Gastroesophageal sphincter (tissue), 4 donors: ENCODE results near the gene NAT8L. TPM values are rescaled to one million over a fixed set of nuclear protein-coding genes. Genes with fewer than 3 reads are reported as not detected.
"Not testable (repeated sequence)": the region's sequence is repeated elsewhere in the genome, so short reads cannot be mapped to it uniquely, and the experiment has no call there.

Experiments
- ATAC-seq: fragments of 150-250 bp; one replicate; pipeline ENCODE4 v1.9.1; 2016; ENCODE audit warnings: mild to moderate bottlenecking, moderate library complexity
- H3K27ac ChIP-seq, 4 donors: fragments of 200-600 bp; sonication (generic) in 3 of 4; 1 replicate in 3 of 4; 2 replicates in 1 of 4; pipeline ENCODE4 v1.5.1; 2016 to 2019
- H3K27me3 ChIP-seq: fragments of 200-600 bp; sonication (generic); one replicate; pipeline ENCODE4 v1.5.1; 2019
- H3K36me3 ChIP-seq, 2 donors: fragments of 200-600 bp; sonication (generic); one replicate each; pipeline ENCODE4 v1.5.1; 2019; ENCODE audit warnings: control low read depth in 1 of 2
- H3K4me1 ChIP-seq, 3 donors: fragments of 200-600 bp; sonication (generic); 1 replicate in 2 of 3; 2 replicates in 1 of 3; pipeline ENCODE4 v1.5.1; 2016 to 2019; ENCODE audit warnings: control low read depth in 2 of 3
- H3K4me3 ChIP-seq, 2 donors: fragments of 200-600 bp; sonication (generic); one replicate each; pipeline ENCODE4 v1.5.1; 2019; ENCODE audit warnings: mild to moderate bottlenecking in 1 of 2, moderate library complexity in 1 of 2
- H3K9me3 ChIP-seq, 3 donors: fragments of 200-600 bp; sonication (generic); one replicate each; pipeline ENCODE4 v1.5.1; 2017 to 2019; ENCODE audit warnings: control low read depth in 2 of 3
- EP300 ChIP-seq: sonication (generic); formaldehyde crosslinking; IDR thresholded peaks from one replicate; pipeline ENCODE4 v1.6.1; 2017; ENCODE audit warnings: antibody characterized with exemption, mild to moderate bottlenecking
- POLR2A ChIP-seq, 2 donors: fragments of 450-650 bp; IDR thresholded peaks; one replicate each; pipeline ENCODE4 v1.6.1; 2017; ENCODE audit warnings: antibody characterized with exemption in 2 of 2, mild to moderate bottlenecking in 2 of 2, moderate library complexity in 1 of 2
- POLR2AphosphoS5 ChIP-seq: sonication (generic); formaldehyde crosslinking; IDR thresholded peaks from one replicate; pipeline ENCODE4 v1.6.1; 2017; ENCODE audit warnings: antibody characterized with exemption
- WGBS, 2 donors: methylation state at CpG; one replicate each; pipeline ENCODE4 v1.1.5; 2018; ENCODE audit warnings: low coverage in 1 of 2; 5-methylcytosine and 5-hydroxymethylcytosine counted together
- total RNA-seq, 4 donors: library from RNA; depleted of rRNA; stranded (reverse); fragments of >200 nt; gene quantifications; one replicate each; pipeline ENCODE4 v1.1.0, GENCODE V29; 2016
- TF ChIP-seq, protein P1 (sequence below), 4 experiments: fragments of 200-600 bp in 2 of 4; fragments of 450-650 bp in 2 of 4; sonication (generic) in 1 of 4; IDR thresholded peaks; one replicate each; pipeline ENCODE4 v1.5.1; 2017 to 2019; ENCODE audit warnings: antibody characterized with exemption in 4 of 4, mild to moderate bottlenecking in 2 of 4, moderate library complexity in 2 of 4

The NAT8L gene
- total RNA-seq, 4 donors from 2014 or later: 0.15 to 0.40 (median 0.35) TPM; not detected in 1

DNA sequence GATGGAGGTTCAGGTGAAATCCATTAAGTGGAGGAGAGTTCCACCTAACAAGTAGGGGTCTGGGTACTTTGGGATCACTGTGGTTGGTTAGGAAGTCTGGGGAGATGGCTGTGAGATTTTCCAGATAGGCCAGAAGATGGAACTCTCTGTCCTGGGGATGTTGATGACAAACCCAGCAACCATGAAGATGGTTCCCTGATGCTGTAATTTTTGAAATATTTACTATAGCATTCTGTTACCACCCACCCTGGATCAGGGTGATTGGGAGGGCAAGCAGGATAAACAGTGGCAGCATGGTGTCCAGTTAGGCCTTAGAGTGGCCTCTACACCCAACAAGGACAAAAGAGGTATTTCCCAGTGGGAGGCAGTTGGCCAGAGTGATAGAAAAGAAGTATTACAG is 34.4 kb upstream of the NAT8L start:
- no peak for TF ChIP-seq EP300
- no peak for TF ChIP-seq POLR2A (IDR thresholded peaks at IDR 0.05)
- TF ChIP-seq, protein P1, sequence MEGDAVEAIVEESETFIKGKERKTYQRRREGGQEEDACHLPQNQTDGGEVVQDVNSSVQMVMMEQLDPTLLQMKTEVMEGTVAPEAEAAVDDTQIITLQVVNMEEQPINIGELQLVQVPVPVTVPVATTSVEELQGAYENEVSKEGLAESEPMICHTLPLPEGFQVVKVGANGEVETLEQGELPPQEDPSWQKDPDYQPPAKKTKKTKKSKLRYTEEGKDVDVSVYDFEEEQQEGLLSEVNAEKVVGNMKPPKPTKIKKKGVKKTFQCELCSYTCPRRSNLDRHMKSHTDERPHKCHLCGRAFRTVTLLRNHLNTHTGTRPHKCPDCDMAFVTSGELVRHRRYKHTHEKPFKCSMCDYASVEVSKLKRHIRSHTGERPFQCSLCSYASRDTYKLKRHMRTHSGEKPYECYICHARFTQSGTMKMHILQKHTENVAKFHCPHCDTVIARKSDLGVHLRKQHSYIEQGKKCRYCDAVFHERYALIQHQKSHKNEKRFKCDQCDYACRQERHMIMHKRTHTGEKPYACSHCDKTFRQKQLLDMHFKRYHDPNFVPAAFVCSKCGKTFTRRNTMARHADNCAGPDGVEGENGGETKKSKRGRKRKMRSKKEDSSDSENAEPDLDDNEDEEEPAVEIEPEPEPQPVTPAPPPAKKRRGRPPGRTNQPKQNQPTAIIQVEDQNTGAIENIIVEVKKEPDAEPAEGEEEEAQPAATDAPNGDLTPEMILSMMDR (IDR thresholded peaks at IDR 0.05): no peak
- TF ChIP-seq POLR2AphosphoS5: no peak
- H3K4me1 ChIP-seq: no peaks in the 10 kb centered on the region
- H3K27ac ChIP-seq: no peak overlapping the region
- no peak overlapping the region for H3K4me3 ChIP-seq
- H3K9me3 ChIP-seq: no peaks in the 10 kb centered on the region
- peaks cover 40% of the 10 kb centered on the region for H3K27me3 ChIP-seq
- ATAC-seq: no peak
- no peaks in the 10 kb centered on the region for H3K36me3 ChIP-seq

DNA sequence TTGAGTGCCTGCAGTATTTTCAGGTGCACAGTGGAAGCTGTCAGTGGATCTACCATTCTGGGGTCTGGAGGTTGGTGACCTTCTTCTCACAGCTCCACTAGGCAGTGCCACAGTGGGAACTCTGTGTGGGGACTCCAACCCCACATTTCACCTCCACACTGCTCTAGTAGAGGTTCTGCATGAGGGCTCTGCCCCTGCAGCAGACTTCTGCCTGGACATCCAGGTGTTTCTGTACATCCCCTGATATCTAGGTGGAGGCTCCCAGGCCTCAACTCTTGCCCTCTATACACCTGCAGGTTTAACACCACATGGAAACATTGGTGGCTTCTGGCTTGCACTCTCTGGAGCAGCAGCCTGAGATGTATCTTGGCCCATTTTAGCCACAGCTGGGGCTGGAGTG is 33.3 kb upstream of the NAT8L start:
- H3K4me3 ChIP-seq: no peak overlapping the region
- no peaks in the 10 kb centered on the region for H3K4me1 ChIP-seq
- H3K27ac ChIP-seq: no peak overlapping the region
- H3K27me3 ChIP-seq: peaks cover 37% of the 10 kb centered on the region
- no peaks in the 10 kb centered on the region for H3K9me3 ChIP-seq
- TF ChIP-seq POLR2AphosphoS5 (no peak), EP300 (no peak), POLR2A (IDR thresholded peaks at IDR 0.05) (no peak)
- TF ChIP-seq, protein P1 (IDR thresholded peaks at IDR 0.05): no peak
- no peak for ATAC-seq
- no peaks in the 10 kb centered on the region for H3K36me3 ChIP-seq

DNA sequence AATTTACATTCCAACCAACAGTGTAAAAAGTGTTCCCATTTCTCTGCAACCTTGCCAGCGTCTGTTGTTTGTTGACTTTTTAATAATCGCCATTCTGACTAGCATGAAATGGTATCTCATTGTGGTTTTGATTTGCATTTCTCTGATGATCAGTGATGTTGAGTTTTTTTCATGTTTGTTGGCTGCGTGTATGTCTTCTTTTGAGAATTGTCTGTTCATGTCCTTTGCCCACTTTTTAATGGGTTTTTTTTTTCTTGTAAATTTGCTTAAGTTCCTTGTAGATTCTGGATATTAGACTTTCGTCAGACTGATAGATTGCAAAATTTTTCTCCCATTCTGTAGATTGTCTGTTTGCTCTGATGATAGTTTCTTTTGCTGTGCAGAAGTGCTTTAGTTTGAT is 32.0 kb upstream of the NAT8L start:
- H3K9me3 ChIP-seq, H3K27ac ChIP-seq, ATAC-seq, H3K4me1 ChIP-seq, H3K4me3 ChIP-seq, H3K36me3 ChIP-seq: not testable (repeated sequence)
- H3K27me3 ChIP-seq: peaks cover 24% of the 10 kb centered on the region
- 87 to 89% methylated on average over 2 to 4 of the region's 4 CpGs for WGBS, 2 donors

DNA sequence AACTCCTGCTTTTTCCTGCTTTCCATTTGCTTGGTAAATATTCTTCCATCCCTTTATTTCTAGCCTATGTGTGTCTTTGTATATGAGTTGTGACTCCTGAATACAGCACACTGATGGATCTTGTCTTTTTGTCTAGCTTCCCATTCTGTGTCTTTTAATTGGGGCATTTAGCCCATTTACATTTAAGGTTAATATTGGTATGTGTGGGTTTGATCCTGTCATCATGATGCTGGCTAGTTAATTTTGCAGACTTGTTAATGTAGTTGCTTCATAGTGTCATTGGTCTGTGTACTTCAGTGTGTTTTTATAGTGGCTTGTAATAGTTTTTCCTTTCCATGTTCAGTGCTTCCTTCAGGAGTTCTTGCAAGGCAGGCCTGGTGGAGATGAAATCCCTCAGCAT is 28.0 kb upstream of the NAT8L start:
- not testable (repeated sequence) for H3K36me3 ChIP-seq, H3K4me3 ChIP-seq, H3K9me3 ChIP-seq, ATAC-seq, H3K27ac ChIP-seq, H3K4me1 ChIP-seq
- H3K27me3 ChIP-seq: peaks cover 22% of the 10 kb centered on the region

DNA sequence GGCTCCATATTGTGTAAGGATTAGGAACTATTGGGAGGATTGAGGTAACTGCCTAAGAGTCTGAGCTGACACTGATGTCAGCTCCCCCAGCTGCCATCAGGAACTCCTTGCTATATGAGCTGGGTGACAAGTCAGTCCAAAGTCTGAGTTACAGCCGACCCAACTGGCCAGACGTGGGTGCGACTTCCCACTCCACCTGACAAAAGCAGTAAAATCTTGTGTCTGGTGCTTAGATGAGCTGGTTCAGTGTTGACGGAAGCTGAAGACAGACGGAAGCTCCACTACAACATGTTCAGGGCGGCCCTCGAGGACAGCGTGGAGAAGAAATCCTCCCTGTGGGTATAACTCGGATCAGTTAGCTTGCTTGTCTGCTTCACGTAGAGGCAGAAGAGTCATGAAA is 22.8 kb upstream of the NAT8L start:
- ATAC-seq: no peak
- Histone ChIP-seq H3K4me1 (peaks cover 0 to 13% (median 12%) of the 10 kb centered on the region in 3 donors), H3K4me3 (no peak overlapping the region), H3K9me3 (no peaks in the 10 kb centered on the region), H3K27me3 (peaks cover 65% of the 10 kb centered on the region), H3K36me3 (no peaks in the 10 kb centered on the region), H3K27ac (no peak overlapping the region)
- WGBS, 2 donors: 70 to 87% methylated on average over 2 to 8 of the region's 10 CpGs
- no peak for TF ChIP-seq POLR2A (IDR thresholded peaks at IDR 0.05)
- TF ChIP-seq POLR2AphosphoS5: no peak
- TF ChIP-seq, protein P1 (IDR thresholded peaks at IDR 0.05): no peak
- no peak for TF ChIP-seq EP300

DNA sequence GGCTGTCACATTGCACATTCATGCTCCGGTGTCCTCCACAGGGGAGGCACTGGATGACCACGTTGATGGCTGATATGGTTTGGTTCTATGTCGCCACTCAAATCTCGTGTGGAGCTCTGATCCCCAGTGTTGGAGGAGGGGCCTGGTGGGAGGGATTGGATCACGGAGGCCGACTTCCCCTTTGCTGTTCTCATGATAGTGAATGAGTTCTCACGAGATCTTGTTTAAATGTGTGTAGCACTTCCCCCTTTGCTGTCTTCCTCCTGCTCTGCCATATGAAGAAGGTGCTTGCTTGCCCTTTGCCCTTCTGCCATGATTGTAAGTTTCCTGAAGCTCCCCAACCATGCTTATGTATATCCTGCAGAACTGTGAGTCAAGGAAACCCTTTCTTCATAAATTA is 22.3 kb upstream of the NAT8L start:
- TF ChIP-seq POLR2AphosphoS5 (no peak), EP300 (no peak), POLR2A (IDR thresholded peaks at IDR 0.05) (no peak)
- TF ChIP-seq, protein P1 (IDR thresholded peaks at IDR 0.05): no peak
- WGBS, 2 donors: 62 to 79% methylated on average over 6 to 7 of the region's 7 CpGs

More for the DNA sequence above, 22.3 kb upstream of the NAT8L start:
- Histone ChIP-seq H3K9me3 (no peaks in the 10 kb centered on the region), H3K27ac (no peak overlapping the region), H3K4me3 (no peak overlapping the region), H3K4me1 (peaks cover 0 to 18% (median 16%) of the 10 kb centered on the region in 3 donors), H3K27me3 (peaks cover 71% of the 10 kb centered on the region), H3K36me3 (no peaks in the 10 kb centered on the region)
- no peak for ATAC-seq
